Measurements from ENCODE around the gene CRYBB2. TPM values are rescaled to one million over a fixed set of nuclear protein-coding genes. Genes with fewer than 3 reads are reported as not detected.
"Not testable (repeated sequence)": the region's sequence is repeated elsewhere in the genome, so short reads cannot be mapped to it uniquely, and the experiment has no call there.

The CRYBB2 gene, protein sequence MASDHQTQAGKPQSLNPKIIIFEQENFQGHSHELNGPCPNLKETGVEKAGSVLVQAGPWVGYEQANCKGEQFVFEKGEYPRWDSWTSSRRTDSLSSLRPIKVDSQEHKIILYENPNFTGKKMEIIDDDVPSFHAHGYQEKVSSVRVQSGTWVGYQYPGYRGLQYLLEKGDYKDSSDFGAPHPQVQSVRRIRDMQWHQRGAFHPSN
- not detected for total RNA-seq
- not detected for polyA plus RNA-seq
- long read RNA-seq, donor 1, result 0 reads
- long read RNA-seq, donor 2, result 0 reads
- long read RNA-seq, donor 3, partial matches to known transcripts, result 0 of 1 reads
- long read RNA-seq, donor 3, other reads (novel, unspliced or antisense), result 1 of 1 reads
- long read RNA-seq, donor 4, result 0 reads

DNA sequence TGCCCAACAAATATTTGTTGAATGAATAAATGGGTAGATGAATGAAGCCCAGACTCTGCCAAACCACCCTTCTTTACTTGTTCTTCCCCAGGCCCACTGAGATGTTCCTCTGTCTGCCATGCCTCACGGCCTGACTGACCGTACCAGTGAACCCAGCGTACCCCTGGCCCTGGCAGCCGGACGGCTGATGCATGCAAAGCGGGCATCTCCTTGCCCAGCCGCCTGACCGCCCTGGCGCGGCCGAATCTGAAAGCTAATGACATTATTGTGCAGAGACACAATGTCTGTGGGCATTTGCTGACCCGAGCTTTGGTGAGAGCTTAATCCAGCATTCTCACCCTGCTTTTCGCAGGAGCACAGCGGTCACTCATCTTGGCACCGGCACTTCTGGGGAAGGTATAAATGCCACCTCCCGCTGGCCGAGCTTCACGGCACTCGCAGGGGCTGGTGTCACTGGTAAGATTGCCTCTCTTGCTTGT, at the start of gene CRYBB2:
Gene CRYBB2, plus strand, starts transcription at position 429 of the 479 bp plus-strand sequence. CDS start 1,791 bp downstream, outside the sequence.
- DNase-seq, result no peak
- Histone ChIP-seq H3K9me3 (ENCODE audit: control insufficient read depth, low read length) (no peaks in the 10 kb centered on the region), H3K4me3 (ENCODE audit: low read length) (no peak within 1 kb of the TSS), H3K27me3 (ENCODE audit: control insufficient read depth, insufficient read depth) (no peaks in the 10 kb centered on the region), H3K4me1 (ENCODE audit: control insufficient read depth, insufficient read depth, low read length) (no peaks in the 10 kb centered on the region), H3K27ac (ENCODE audit: low read length) (no peak within 1 kb of the TSS)
- WGBS, result 86% methylated on average over 19 of the region's 19 CpGs
- ATAC-seq, result no peak
- intact Hi-C loops (cut with DNase I), result no loop called here

DNA sequence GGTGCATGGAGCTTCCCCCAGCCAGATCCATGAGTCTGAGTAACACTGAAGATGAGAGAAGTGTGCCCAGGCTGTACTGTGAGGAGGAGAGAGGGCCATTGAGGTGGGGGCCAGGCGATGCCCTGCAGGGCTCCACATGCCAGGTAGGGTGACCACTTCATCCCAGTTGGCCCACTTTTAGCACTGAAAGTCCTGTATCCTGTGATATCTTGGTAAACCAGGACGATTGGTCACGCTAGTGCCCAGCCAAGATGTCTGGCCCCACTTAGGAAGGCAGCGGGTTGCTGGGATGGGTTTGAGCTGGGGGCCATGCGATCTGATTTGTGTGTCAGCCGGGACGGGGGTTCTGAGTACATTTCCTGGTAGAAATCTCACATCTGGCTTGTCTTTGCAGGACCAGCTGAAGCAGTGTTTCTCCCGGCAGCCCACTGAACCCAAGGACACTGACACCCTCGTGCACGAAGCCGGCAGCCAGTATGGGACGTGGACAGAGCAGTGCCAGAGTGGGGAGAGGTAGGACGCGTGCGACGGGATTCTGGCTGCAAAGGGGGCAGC, 48.9 kb upstream of the CRYBB2 start:
- WGBS, result 89% methylated on average over 16 of the region's 16 CpGs
- H3K4me1 ChIP-seq (ENCODE audit: control insufficient read depth, insufficient read depth, low read length), result no peaks in the 10 kb centered on the region
- H3K27ac ChIP-seq (ENCODE audit: low read length), result no peak overlapping the region
- no peak overlapping the region for H3K4me3 ChIP-seq (ENCODE audit: low read length)
- no peaks in the 10 kb centered on the region for H3K9me3 ChIP-seq (ENCODE audit: control insufficient read depth, low read length)
- ATAC-seq (no peak), DNase-seq (no peak)
- intact Hi-C loops (cut with DNase I), result loop anchor here in 2 of 4 donors (2.0 to 5.0 kb wide), 3 partner anchors 58 to 90 kb away; no protein-coding TSS in a partner anchor
- no peaks in the 10 kb centered on the region for H3K27me3 ChIP-seq (ENCODE audit: control insufficient read depth, insufficient read depth)

DNA sequence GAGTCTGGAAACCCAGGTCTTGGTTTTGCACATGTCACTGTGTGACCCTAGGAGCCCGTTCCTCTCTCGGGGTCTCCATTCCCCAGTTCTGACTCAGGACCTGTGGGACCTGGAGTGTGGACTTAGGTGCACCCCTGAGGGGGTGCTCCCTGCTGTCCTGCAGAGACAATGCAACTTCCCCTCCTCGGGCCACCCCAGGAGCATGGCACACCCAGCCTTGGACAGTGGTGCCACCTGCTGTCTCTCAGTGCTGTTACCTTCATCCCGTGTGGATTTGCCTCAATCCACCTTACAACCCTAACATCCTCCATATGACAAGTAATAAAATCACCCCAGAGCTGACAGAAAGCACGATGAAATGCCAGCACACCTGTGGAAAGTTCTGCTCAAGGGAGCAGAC, 47.3 kb upstream of the CRYBB2 start:
- Histone ChIP-seq H3K9me3 (ENCODE audit: control insufficient read depth, low read length) (no peaks in the 10 kb centered on the region), H3K27ac (ENCODE audit: low read length) (no peak overlapping the region), H3K4me3 (ENCODE audit: low read length) (no peak overlapping the region), H3K4me1 (ENCODE audit: control insufficient read depth, insufficient read depth, low read length) (no peaks in the 10 kb centered on the region), H3K27me3 (ENCODE audit: control insufficient read depth, insufficient read depth) (no peaks in the 10 kb centered on the region)
- DNase-seq (peak in 1 of 3 donors; percentile 59), ATAC-seq (peak; percentile 47 to 67)
- 53% methylated on average over 5 of the region's 5 CpGs for WGBS
- intact Hi-C loops (cut with DNase I), result loop anchor here in 1 of 4 donors (5.0 kb wide), 2 partner anchors 60 to 90 kb away; no protein-coding TSS in a partner anchor

DNA sequence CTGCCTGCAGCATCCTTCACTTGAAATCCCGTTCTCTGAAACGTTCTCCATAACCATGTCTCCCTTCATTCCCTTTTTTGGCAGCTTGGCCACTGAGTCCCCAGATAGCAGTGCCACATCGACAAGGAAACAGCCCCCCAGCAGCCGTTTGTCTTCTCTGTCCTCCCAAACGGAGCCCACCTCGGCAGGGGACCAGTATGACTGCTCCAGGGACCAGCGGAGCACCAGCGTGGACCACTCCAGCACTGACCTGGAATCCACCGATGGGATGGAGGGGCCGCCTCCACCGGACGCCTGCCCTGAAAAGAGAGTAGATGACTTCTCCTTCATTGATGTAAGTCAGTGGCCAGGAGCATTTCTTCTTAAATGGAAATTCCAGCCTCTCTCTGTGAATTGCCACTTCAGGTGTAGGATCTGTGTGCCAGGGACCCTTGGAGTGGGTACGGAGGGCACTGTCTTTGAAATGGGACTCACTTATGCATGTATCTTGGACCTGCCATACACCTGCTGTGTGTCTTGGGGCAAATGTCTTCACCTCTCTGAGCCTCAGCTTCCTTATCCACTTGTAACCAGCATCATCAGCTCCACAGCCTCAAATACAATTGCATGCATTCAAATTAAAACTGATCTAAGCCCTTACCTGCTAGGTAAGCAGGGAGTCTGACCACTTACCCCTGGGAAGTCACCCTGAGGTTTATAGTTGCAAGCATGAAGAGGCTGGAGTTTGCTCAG, 45.1 kb upstream of the CRYBB2 start:
- H3K27ac ChIP-seq (ENCODE audit: low read length), result no peak overlapping the region
- no peaks in the 10 kb centered on the region for H3K27me3 ChIP-seq (ENCODE audit: control insufficient read depth, insufficient read depth)
- intact Hi-C loops (cut with DNase I), result loop anchor here in 1 of 4 donors (5.0 kb wide), 2 partner anchors 62 to 92 kb away; no protein-coding TSS in a partner anchor
- DNase-seq (no peak), ATAC-seq (no peak)
- H3K4me3 ChIP-seq (ENCODE audit: low read length), result no peak overlapping the region
- H3K9me3 ChIP-seq (ENCODE audit: control insufficient read depth, low read length), result no peaks in the 10 kb centered on the region
- no peaks in the 10 kb centered on the region for H3K4me1 ChIP-seq (ENCODE audit: control insufficient read depth, insufficient read depth, low read length)
- WGBS, result 90% methylated on average over 13 of the region's 13 CpGs

DNA sequence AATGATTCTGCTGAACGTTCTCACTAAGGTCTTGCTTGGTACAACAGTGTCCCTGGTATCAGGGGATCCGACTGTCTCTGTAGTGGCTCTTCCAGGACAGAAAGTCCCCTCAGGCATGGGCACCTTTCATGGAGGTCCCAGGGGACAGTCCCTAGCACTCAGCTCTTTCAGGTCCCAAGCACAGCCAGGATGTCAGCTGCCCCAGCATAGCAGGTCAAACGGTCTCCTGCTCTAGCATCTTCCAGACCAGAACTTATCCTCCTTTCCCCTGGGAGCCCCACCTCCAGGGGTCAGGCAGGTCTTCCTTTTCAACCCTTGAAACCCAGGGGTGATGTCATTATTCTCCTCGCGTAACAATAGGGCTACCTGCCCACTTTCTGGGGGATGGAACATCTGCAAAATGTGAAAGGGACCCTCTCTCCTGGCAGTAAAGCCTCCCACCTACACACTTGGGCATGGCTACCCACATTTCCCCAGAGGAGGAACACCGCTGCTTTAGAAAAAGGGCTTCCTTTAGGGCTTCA, 44.5 kb upstream of the CRYBB2 start:
- DNase-seq, result no peak
- 80% methylated on average over 6 of the region's 6 CpGs for WGBS

DNA sequence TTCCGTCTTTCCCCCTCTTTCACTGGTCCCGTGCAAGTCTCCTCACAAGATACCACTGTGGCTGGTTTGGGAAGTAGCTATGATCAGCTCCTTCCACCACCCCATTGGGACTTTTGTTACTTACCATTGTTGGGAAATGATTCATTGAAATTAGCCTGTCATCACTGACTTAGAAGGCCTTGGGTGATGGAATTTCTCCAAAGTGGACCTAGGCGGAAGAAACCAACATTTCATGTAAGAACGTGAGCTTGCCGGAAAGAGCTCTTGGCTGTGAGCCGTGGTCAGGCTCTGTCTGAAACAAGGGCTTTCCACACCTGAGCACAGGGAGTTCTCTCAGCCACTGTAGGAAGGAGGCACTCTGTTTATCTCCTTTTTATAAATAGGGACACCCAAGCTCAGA, 43.3 kb upstream of the CRYBB2 start:
- Histone ChIP-seq H3K4me1 (ENCODE audit: control insufficient read depth, insufficient read depth, low read length) (no peaks in the 10 kb centered on the region), H3K4me3 (ENCODE audit: low read length) (no peak overlapping the region), H3K9me3 (ENCODE audit: control insufficient read depth, low read length) (no peaks in the 10 kb centered on the region), H3K27me3 (ENCODE audit: control insufficient read depth, insufficient read depth) (no peaks in the 10 kb centered on the region), H3K27ac (ENCODE audit: low read length) (no peak overlapping the region)
- 95% methylated on average over 6 of the region's 6 CpGs for WGBS
- intact Hi-C loops (cut with DNase I), result no loop called here
- ATAC-seq, result no peak
- no peak for DNase-seq

More for the DNA sequence above, 44.5 kb upstream of the CRYBB2 start:
- intact Hi-C loops (cut with DNase I), result loop anchor here in 1 of 4 donors (5.0 kb wide), 2 partner anchors 63 to 93 kb away; no protein-coding TSS in a partner anchor
- Histone ChIP-seq H3K4me1 (ENCODE audit: control insufficient read depth, insufficient read depth, low read length) (no peaks in the 10 kb centered on the region), H3K9me3 (ENCODE audit: control insufficient read depth, low read length) (no peaks in the 10 kb centered on the region), H3K4me3 (ENCODE audit: low read length) (no peak overlapping the region), H3K27me3 (ENCODE audit: control insufficient read depth, insufficient read depth) (no peaks in the 10 kb centered on the region), H3K27ac (ENCODE audit: low read length) (no peak overlapping the region)
- no peak for ATAC-seq

DNA sequence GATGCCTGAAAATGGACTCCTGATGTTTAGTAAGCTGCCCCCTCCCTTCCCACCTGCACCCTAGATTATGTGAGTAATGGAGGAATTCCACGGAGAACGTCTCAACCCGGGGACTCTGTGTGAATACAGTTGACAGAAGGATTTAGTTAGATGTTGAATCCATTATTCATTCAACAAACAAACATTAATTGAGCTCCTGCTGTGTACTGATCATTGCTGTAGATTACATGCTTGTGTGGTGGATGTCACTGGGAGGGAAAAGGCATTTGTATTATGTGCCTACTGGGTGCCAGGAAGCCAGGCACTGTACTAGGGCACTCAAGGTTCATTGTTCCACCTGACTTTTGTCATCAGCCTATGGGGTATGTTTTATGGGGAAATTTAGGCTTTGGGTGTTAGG, 42.6 kb upstream of the CRYBB2 start:
- 90% methylated on average over 3 of the region's 3 CpGs for WGBS
- Histone ChIP-seq H3K4me3 (ENCODE audit: low read length) (no peak overlapping the region), H3K27me3 (ENCODE audit: control insufficient read depth, insufficient read depth) (no peaks in the 10 kb centered on the region), H3K9me3 (ENCODE audit: control insufficient read depth, low read length) (no peaks in the 10 kb centered on the region), H3K4me1 (ENCODE audit: control insufficient read depth, insufficient read depth, low read length) (no peaks in the 10 kb centered on the region), H3K27ac (ENCODE audit: low read length) (no peak overlapping the region)
- ATAC-seq (no peak), DNase-seq (no peak)
- intact Hi-C loops (cut with DNase I), result no loop called here

DNA sequence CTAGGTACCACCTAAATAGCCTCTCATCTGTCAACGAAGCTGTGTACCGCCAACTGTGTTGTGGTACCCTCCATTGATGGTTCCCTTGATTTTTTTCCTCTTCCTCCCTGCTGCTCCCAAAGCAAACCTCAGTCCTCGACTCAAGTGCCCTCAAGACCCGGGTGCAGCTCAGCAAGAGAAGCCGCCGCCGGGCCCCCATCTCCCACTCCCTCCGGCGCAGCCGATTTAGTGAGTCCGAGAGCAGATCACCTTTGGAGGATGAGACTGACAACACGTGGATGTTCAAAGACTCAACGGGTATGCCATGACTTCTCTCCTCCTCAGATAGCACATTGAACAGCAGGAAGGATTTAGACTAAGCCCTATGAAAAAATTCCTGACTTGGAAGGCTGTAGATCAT, 42.2 kb upstream of the CRYBB2 start:
- DNase-seq (peak in 1 of 3 donors; percentile 28), ATAC-seq (no peak)
- no peaks in the 10 kb centered on the region for H3K4me1 ChIP-seq (ENCODE audit: control insufficient read depth, insufficient read depth, low read length)
- H3K9me3 ChIP-seq (ENCODE audit: control insufficient read depth, low read length), result no peaks in the 10 kb centered on the region
- WGBS, result 93% methylated on average over 13 of the region's 13 CpGs
- H3K4me3 ChIP-seq (ENCODE audit: low read length), result no peak overlapping the region
- no peaks in the 10 kb centered on the region for H3K27me3 ChIP-seq (ENCODE audit: control insufficient read depth, insufficient read depth)
- H3K27ac ChIP-seq (ENCODE audit: low read length), result no peak overlapping the region
- intact Hi-C loops (cut with DNase I), result no loop called here

DNA sequence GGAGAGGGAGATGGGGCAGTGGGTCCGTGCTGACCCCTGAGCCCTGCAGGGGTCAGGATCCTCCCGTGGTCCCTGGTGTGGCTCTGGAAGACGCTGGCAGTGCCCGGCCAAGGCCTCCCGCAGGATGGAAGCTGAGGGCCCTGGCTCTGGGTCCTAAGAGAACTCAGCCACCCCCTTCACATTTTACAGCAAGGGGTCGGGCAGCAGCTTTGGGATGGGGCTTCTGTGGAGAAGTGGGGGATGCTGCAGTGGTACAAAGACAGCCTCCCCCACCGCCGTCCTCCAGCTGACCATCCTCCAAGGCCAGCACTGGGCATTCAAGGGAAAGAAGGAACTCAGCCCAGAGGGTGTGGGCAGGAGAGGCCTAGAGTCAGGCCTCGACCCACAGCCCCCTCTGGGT, 41.5 kb upstream of the CRYBB2 start:
- intact Hi-C loops (cut with DNase I), result no loop called here
- 90% methylated on average over 9 of the region's 9 CpGs for WGBS
- DNase-seq (no peak), ATAC-seq (peak in 1 of 2 donors; percentile 15)
- Histone ChIP-seq H3K9me3 (ENCODE audit: control insufficient read depth, low read length) (no peaks in the 10 kb centered on the region), H3K27ac (ENCODE audit: low read length) (no peak overlapping the region), H3K4me1 (ENCODE audit: control insufficient read depth, insufficient read depth, low read length) (no peaks in the 10 kb centered on the region), H3K4me3 (ENCODE audit: low read length) (no peak overlapping the region), H3K27me3 (ENCODE audit: control insufficient read depth, insufficient read depth) (no peaks in the 10 kb centered on the region)

DNA sequence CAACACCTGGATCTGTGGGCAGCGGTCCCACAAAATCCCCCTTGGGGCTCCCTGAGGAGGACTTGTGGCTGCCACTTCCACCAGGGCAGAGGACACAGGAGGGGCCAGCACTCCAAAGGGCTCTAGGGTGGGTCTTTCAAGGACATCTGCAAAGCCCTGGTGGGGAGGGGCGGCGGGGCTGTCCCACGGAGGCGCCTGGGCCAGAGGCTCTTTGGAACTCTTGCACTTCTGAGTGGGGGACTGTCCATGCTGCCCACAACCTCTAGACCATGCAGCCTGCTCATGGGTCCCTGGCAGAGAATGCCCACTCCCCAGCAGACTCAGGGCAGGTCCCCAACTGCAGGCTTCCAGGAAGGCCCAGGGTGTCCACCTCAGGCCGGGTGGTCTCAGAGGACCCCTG, 41.1 kb upstream of the CRYBB2 start:
- H3K27ac ChIP-seq (ENCODE audit: low read length); H3K4me1 ChIP-seq (ENCODE audit: control insufficient read depth, insufficient read depth, low read length); H3K4me3 ChIP-seq (ENCODE audit: low read length); H3K27me3 ChIP-seq (ENCODE audit: control insufficient read depth, insufficient read depth); H3K9me3 ChIP-seq (ENCODE audit: control insufficient read depth, low read length); intact Hi-C loops (cut with DNase I): not testable (repeated sequence)
- 88% methylated on average over 6 of the region's 6 CpGs for WGBS
- DNase-seq (peak in 1 of 3 donors; percentile 65), ATAC-seq (peak; percentile 60 to 65)
